Immature natural killer cell (primary cell): ENCODE data around the gene FGF21. TPM values are rescaled to one million over a fixed set of nuclear protein-coding genes. Genes with fewer than 3 reads are reported as not detected.
"Not testable (repeated sequence)": the region's sequence is repeated elsewhere in the genome, so short reads cannot be mapped to it uniquely, and the experiment has no call there.

ENCODE experiments used
- DNase-seq, 3 donors: peaks; one replicate each; pipeline ENCODE4 v3.0.0; 2022; ENCODE audit warnings: mixed read lengths in 1 of 3
- H3K27ac Mint-ChIP-seq, 6 donors: one replicate each; pipeline ENCODE4 v1.8.0; 2020; ENCODE audit warnings: mixed read lengths in 6 of 6, mild to moderate bottlenecking in 5 of 6, inconsistent platforms in 4 of 6, moderate library complexity in 3 of 6
- H3K27me3 Mint-ChIP-seq, 3 donors: one replicate each; pipeline ENCODE4 v1.8.0; 2020 to 2021; ENCODE audit warnings: low read depth in 3 of 3, mild to moderate bottlenecking in 3 of 3, mixed read lengths in 3 of 3, moderate library complexity in 3 of 3, inconsistent platforms in 1 of 3
- H3K36me3 Mint-ChIP-seq, 3 donors: one replicate each; pipeline ENCODE4 v1.8.0; 2020; ENCODE audit warnings: mixed read lengths in 3 of 3, inconsistent platforms in 2 of 3, mild to moderate bottlenecking in 2 of 3
- H3K4me1 Mint-ChIP-seq, 2 donors: one replicate each; pipeline ENCODE4 v1.8.0; 2020; ENCODE audit warnings: inconsistent platforms in 2 of 2, mild to moderate bottlenecking in 2 of 2, mixed read lengths in 2 of 2, moderate library complexity in 1 of 2
- H3K4me3 Mint-ChIP-seq, 5 donors: one replicate each; pipeline ENCODE4 v1.8.0; 2020; ENCODE audit warnings: mild to moderate bottlenecking in 5 of 5, mixed read lengths in 5 of 5, inconsistent platforms in 3 of 5, moderate library complexity in 3 of 5
- H3K9me3 Mint-ChIP-seq, 6 donors: one replicate each; pipeline ENCODE4 v1.8.0; 2020; ENCODE audit warnings: mild to moderate bottlenecking in 6 of 6, mixed read lengths in 6 of 6, inconsistent platforms in 4 of 6, moderate library complexity in 3 of 6
- polyA plus RNA-seq, 3 donors: library from polyadenylated mRNA; unstranded; fragments of 300-500 nt; fragmentation: Illumina TruSeq; gene quantifications; one replicate each; pipeline ENCODE4 v1.2.3, GENCODE V29; 2021

The FGF21 gene
- polyA plus RNA-seq, 3 donors from 2014 or later, result not detected

- Mint-ChIP-seq H3K4me1 (peaks cover 15 to 18% of the 10 kb centered on the region in 2 donors), H3K36me3 (no peaks in the 10 kb centered on the region), H3K27me3 (peaks cover 12 to 24% (median 14%) of the 10 kb centered on the region in 3 donors), H3K27ac (no peak overlapping the region), H3K9me3 (peaks cover 0 to 2% (median 0%) of the 10 kb centered on the region in 6 donors), H3K4me3 (peak overlapping the region in 3 of 5 donors; percentile 29 to 69 (median 34))
- DNase-seq, result no peak
Measured at GRCh38 chr19:48750771-48751504, 4.4 kb upstream of the FGF21 start.

- Mint-ChIP-seq H3K36me3 (no peaks in the 10 kb centered on the region), H3K4me1 (peaks cover 15 to 18% of the 10 kb centered on the region in 2 donors), H3K4me3 (peak overlapping the region; percentile 58 to 79 (median 75)), H3K27me3 (peaks cover 12 to 19% (median 12%) of the 10 kb centered on the region in 3 donors), H3K27ac (peak overlapping the region in 1 of 6 donors; percentile 31), H3K9me3 (peaks cover 0 to 2% (median 0%) of the 10 kb centered on the region in 6 donors)
- DNase-seq, result no peak
Measured at GRCh38 chr19:48751845-48752495, 3.4 kb upstream of the FGF21 start.

- DNase-seq, result no peak
- H3K9me3 Mint-ChIP-seq, result peaks cover 0 to 2% (median 0%) of the 10 kb centered on the region in 6 donors
- peaks cover 10 to 19% (median 12%) of the 10 kb centered on the region in 3 donors for H3K27me3 Mint-ChIP-seq
- H3K27ac Mint-ChIP-seq, result peak within 1 kb of the TSS in 1 of 6 donors; percentile 31
- H3K4me1 Mint-ChIP-seq, result peaks cover 15 to 16% of the 10 kb centered on the region in 2 donors
- H3K4me3 Mint-ChIP-seq, result peak within 1 kb of the TSS; percentile 58 to 79 (median 75)
- H3K36me3 Mint-ChIP-seq, result no peaks in the 10 kb centered on the region
Measured at GRCh38 chr19:48752496-48753365, 2.6 kb upstream of the FGF21 start, which contains the start of gene FUT1. Gene FUT1, minus strand, starts transcription at chr19:48752641. Its CDS starts 1,360 bp downstream, at chr19:48751281.

- peaks cover 0 to 2% (median 0%) of the 10 kb centered on the region in 6 donors for H3K9me3 Mint-ChIP-seq
- no peak overlapping the region for H3K4me3 Mint-ChIP-seq
- DNase-seq, result no peak
- H3K27ac Mint-ChIP-seq, result no peak overlapping the region
- peaks cover 10 to 17% (median 12%) of the 10 kb centered on the region in 3 donors for H3K27me3 Mint-ChIP-seq
- H3K36me3 Mint-ChIP-seq, result no peaks in the 10 kb centered on the region
- peaks cover 14 to 15% of the 10 kb centered on the region in 2 donors for H3K4me1 Mint-ChIP-seq
Measured at GRCh38 chr19:48755787-48756186, 463 bp downstream of the FGF21 start.

- Mint-ChIP-seq H3K27ac (no peak overlapping the region), H3K9me3 (peaks cover 0 to 2% (median 0%) of the 10 kb centered on the region in 6 donors), H3K4me3 (no peak overlapping the region), H3K27me3 (peaks cover 10 to 17% (median 10%) of the 10 kb centered on the region in 3 donors), H3K4me1 (peaks cover 13 to 15% of the 10 kb centered on the region in 2 donors), H3K36me3 (no peaks in the 10 kb centered on the region)
- no peak for DNase-seq
Measured at GRCh38 chr19:48756212-48756611, 888 bp downstream of the FGF21 start.

GRCh38 chr19:48756686-48757085, 1.4 kb downstream of the FGF21 start:
- peaks cover 11 to 15% of the 10 kb centered on the region in 2 donors for H3K4me1 Mint-ChIP-seq
- H3K27ac Mint-ChIP-seq, result no peak overlapping the region
- DNase-seq, result no peak
- H3K9me3 Mint-ChIP-seq, result peaks cover 0 to 2% (median 0%) of the 10 kb centered on the region in 6 donors
- H3K4me3 Mint-ChIP-seq, result no peak overlapping the region
- no peaks in the 10 kb centered on the region for H3K36me3 Mint-ChIP-seq
- H3K27me3 Mint-ChIP-seq, result peaks cover 8 to 18% (median 10%) of the 10 kb centered on the region in 3 donors

- H3K27me3 Mint-ChIP-seq, result peaks cover 8 to 18% (median 8%) of the 10 kb centered on the region in 3 donors
- no peak for DNase-seq
- H3K4me1 Mint-ChIP-seq, result peaks cover 9 to 11% of the 10 kb centered on the region in 2 donors
- H3K36me3 Mint-ChIP-seq, result no peaks in the 10 kb centered on the region
- H3K4me3 Mint-ChIP-seq, result no peak overlapping the region
- H3K9me3 Mint-ChIP-seq, result peaks cover 0 to 2% (median 0%) of the 10 kb centered on the region in 6 donors
- no peak overlapping the region for H3K27ac Mint-ChIP-seq
Measured at GRCh38 chr19:48757089-48757675, 1.9 kb downstream of the FGF21 start.

GRCh38 chr19:48757741-48758144, 2.4 kb downstream of the FGF21 start:
- H3K27me3 Mint-ChIP-seq, result peaks cover 8 to 18% (median 8%) of the 10 kb centered on the region in 3 donors
- no peak overlapping the region for H3K4me3 Mint-ChIP-seq
- peaks cover 0 to 2% (median 0%) of the 10 kb centered on the region in 6 donors for H3K9me3 Mint-ChIP-seq
- no peaks in the 10 kb centered on the region for H3K36me3 Mint-ChIP-seq
- DNase-seq, result no peak
- H3K27ac Mint-ChIP-seq, result no peak overlapping the region
- H3K4me1 Mint-ChIP-seq, result peaks cover 9% of the 10 kb centered on the region in 2 donors

- Mint-ChIP-seq H3K4me1 (no peaks in the 10 kb centered on the region), H3K27me3 (peaks cover 0 to 3% (median 0%) of the 10 kb centered on the region in 3 donors), H3K27ac (no peak overlapping the region), H3K4me3 (no peak overlapping the region), H3K36me3 (no peaks in the 10 kb centered on the region), H3K9me3 (no peaks in the 10 kb centered on the region)
- DNase-seq, result no peak
Measured at GRCh38 chr19:48760504-48761205, 5.3 kb downstream of the FGF21 start.

GRCh38 chr19:48765816-48766215, 10.5 kb downstream of the FGF21 start:
- not testable (repeated sequence) for H3K4me3 Mint-ChIP-seq

GRCh38 chr19:48768171-48768753, 12.9 kb downstream of the FGF21 start:
- H3K4me3 Mint-ChIP-seq, H3K36me3 Mint-ChIP-seq, H3K27me3 Mint-ChIP-seq, H3K9me3 Mint-ChIP-seq, DNase-seq, H3K4me1 Mint-ChIP-seq: not testable (repeated sequence)
- peak overlapping the region in 1 of 6 donors; percentile 41 for H3K27ac Mint-ChIP-seq

More at GRCh38 chr19:48765816-48766215, 10.5 kb downstream of the FGF21 start:
- not testable (repeated sequence) for DNase-seq, H3K27me3 Mint-ChIP-seq, H3K4me1 Mint-ChIP-seq, H3K27ac Mint-ChIP-seq, H3K36me3 Mint-ChIP-seq, H3K9me3 Mint-ChIP-seq

- no peaks in the 10 kb centered on the region for H3K9me3 Mint-ChIP-seq
- H3K36me3 Mint-ChIP-seq, result no peaks in the 10 kb centered on the region
- H3K27ac Mint-ChIP-seq, result no peak overlapping the region
- no peak for DNase-seq
- peaks cover 2 to 7% (median 3%) of the 10 kb centered on the region in 3 donors for H3K27me3 Mint-ChIP-seq
- H3K4me1 Mint-ChIP-seq, result no peaks in the 10 kb centered on the region
- no peak overlapping the region for H3K4me3 Mint-ChIP-seq
Measured at GRCh38 chr19:48768994-48769713, 13.8 kb downstream of the FGF21 start.
